Mesendoderm (in vitro differentiated cells): Measurements from ENCODE around the gene CLCNKB.
A peak's percentile ranks its signal among the peaks of the same experiment; 100 is the strongest.

Experiments used
- DNase-seq: peaks from one replicate; pipeline ENCODE4 v3.0.0; 2013
- H2AK5ac ChIP-seq: 2 replicates; pipeline ENCODE4 v1.6.1; 2013; ENCODE audit warnings: low read length, inconsistent platforms
- H2BK120ac ChIP-seq: 2 replicates; pipeline ENCODE4 v1.6.1; 2013; ENCODE audit warnings: low read depth, mild to moderate bottlenecking, low read length, moderate library complexity, mixed read lengths
- H2BK15ac ChIP-seq: replicated peaks from 2 replicates; pipeline ENCODE4 v1.6.1; 2013; ENCODE audit warnings: low read depth, mild to moderate bottlenecking, moderate library complexity
- H2BK5ac ChIP-seq: 2 replicates; pipeline ENCODE4 v1.6.1; 2013; ENCODE audit warnings: low read length, inconsistent platforms
- H3K18ac ChIP-seq: 2 replicates; pipeline ENCODE4 v1.6.1; 2013; ENCODE audit warnings: mild to moderate bottlenecking, low read length, mixed read lengths
- H3K23ac ChIP-seq: one replicate; pipeline ENCODE4 v1.6.1; 2013; ENCODE audit warnings: low read length
- H3K27ac ChIP-seq: 2 replicates; pipeline ENCODE4 v1.5.1; 2013; ENCODE audit warnings: low read depth, mild to moderate bottlenecking, inconsistent platforms, low read length, moderate library complexity
- H3K27me3 ChIP-seq: 2 replicates; pipeline ENCODE4 v1.6.1; 2013; ENCODE audit warnings: low read length, control low read depth, mild to moderate bottlenecking, inconsistent platforms; ENCODE audit not compliant: insufficient read depth, poor library complexity
- H3K36me3 ChIP-seq: 2 replicates; pipeline ENCODE4 v1.6.1; 2013; ENCODE audit warnings: low read length, inconsistent platforms; ENCODE audit not compliant: control insufficient read depth, insufficient read depth
- H3K4ac ChIP-seq: one replicate; pipeline ENCODE4 v1.6.1; 2013; ENCODE audit warnings: low read depth, mild to moderate bottlenecking, low read length, moderate library complexity
- H3K4me1 ChIP-seq: 2 replicates; pipeline ENCODE4 v1.6.1; 2013; ENCODE audit warnings: low read depth, low read length, inconsistent platforms; ENCODE audit not compliant: control insufficient read depth
- H3K4me2 ChIP-seq: 2 replicates; pipeline ENCODE4 v1.6.1; 2013; ENCODE audit warnings: low read length
- H3K4me3 ChIP-seq: 2 replicates; pipeline ENCODE4 v1.5.1; 2013; ENCODE audit warnings: mild to moderate bottlenecking, low read length
- H3K56ac ChIP-seq: one replicate; pipeline ENCODE4 v1.6.1; 2013; ENCODE audit warnings: low read length
- H3K79me1 ChIP-seq: 2 replicates; pipeline ENCODE4 v1.6.1; 2013; ENCODE audit warnings: low read length, inconsistent platforms
- H3K79me2 ChIP-seq: 2 replicates; pipeline ENCODE4 v1.6.1; 2013; ENCODE audit warnings: mild to moderate bottlenecking, low read length; ENCODE audit not compliant: control insufficient read depth, insufficient read depth
- H3K9ac ChIP-seq: 2 replicates; pipeline ENCODE4 v1.6.1; 2013; ENCODE audit warnings: low read length, inconsistent platforms
- H4K5ac ChIP-seq: one replicate; pipeline ENCODE4 v1.6.1; 2013; ENCODE audit warnings: low read length
- H4K8ac ChIP-seq: one replicate; pipeline ENCODE4 v1.6.1; 2013; ENCODE audit warnings: low read depth, mild to moderate bottlenecking, control low read depth, low read length, moderate library complexity
- WGBS: extraction: QIAGEN DNeasy Blood & Tissue Kit; methylation state at CpG from one replicate; pipeline ENCODE4 v1.1.7; 2013; ENCODE audit warnings: low lambda C conversion rate, missing lambda C conversion rate; ENCODE audit not compliant: insufficient coverage; ENCODE audit errors: extremely low coverage; 5-methylcytosine and 5-hydroxymethylcytosine counted together

Gene CLCNKB

DNA sequence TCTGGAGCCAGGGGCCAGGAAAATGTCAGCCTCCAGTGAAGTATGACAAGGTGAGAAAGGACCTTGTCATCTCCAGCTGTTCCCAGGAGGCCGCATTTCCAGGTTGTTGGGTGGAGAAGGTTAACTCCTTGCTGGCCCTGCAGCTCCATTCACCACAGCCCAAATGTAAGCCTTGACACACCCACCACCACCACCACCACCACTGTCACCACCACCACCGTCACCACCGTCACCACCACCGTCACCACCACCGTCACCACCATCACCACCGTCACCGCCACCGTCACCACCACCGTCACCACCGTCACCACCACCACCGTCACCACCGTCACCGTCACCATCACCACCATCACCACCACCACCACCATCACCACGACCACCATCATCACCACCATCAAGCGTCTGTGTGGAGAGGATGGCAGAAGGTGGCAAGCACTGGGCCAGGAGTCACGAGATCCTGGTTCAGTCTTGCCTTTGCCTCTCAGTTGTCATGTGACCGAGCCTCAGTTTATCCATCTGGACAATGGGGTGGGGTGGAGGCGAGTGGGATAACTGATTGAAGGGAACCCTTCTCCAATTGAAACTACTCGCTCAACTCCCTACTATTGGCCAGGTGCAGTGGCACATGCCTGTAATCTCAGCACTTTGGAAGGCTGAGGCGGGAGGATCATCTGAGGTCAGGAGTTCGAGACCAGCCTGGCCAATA is 51.0 kb downstream of the CLCNKB start:
- Histone ChIP-seq H2BK120ac (no peak overlapping the region), H3K36me3 (no peaks in the 10 kb centered on the region), H3K4me2 (no peak overlapping the region), H4K8ac (no peak overlapping the region), H3K4ac (no peak overlapping the region), H3K27ac (no peak overlapping the region), H3K79me1 (no peaks in the 10 kb centered on the region), H3K23ac (no peak overlapping the region), H3K79me2 (no peaks in the 10 kb centered on the region), H2BK5ac (no peak overlapping the region), H2AK5ac (peak overlapping the region; percentile 71), H3K4me3 (no peak overlapping the region), H3K27me3 (no peaks in the 10 kb centered on the region), H4K5ac (no peak overlapping the region), H3K56ac (peak overlapping the region; percentile 1), H3K9ac (no peak overlapping the region), H3K18ac (no peak overlapping the region), H2BK15ac (no peak overlapping the region), H3K4me1 (peaks cover 3% of the 10 kb centered on the region)
- no CpG with 5 or more reads among the region's 21 CpGs for WGBS
- DNase-seq, result no peak

DNA sequence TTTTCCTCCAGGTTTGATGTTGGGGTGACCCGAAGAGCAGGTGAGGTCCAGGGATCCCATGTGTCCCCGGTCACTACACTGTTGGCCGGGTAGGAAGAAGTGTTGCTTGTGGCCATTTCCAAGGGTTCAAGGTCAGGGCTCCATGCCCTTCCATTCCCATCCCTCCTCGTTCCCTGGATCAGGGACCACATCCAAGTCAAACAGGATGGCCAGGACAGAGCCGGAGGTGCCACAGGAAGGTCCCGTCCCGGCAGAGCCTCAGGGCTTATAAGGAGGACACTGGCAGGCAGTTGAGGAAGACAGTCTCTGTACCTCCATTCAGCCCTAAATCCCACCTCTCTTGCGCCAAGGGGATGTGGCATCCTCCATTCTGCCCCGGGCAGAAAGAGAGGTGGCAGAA is 51.9 kb downstream of the CLCNKB start:
- no peaks in the 10 kb centered on the region for H3K79me1 ChIP-seq
- no peak for DNase-seq
- H3K4me1 ChIP-seq, result peaks cover 3% of the 10 kb centered on the region
- no peak overlapping the region for H3K56ac ChIP-seq
- no CpG with 5 or more reads among the region's 9 CpGs for WGBS
- no peaks in the 10 kb centered on the region for H3K27me3 ChIP-seq
- peak overlapping the region; percentile 11 for H2AK5ac ChIP-seq
- no peak overlapping the region for H3K4me2 ChIP-seq
- H2BK120ac ChIP-seq, result no peak overlapping the region
- H2BK15ac ChIP-seq, result no peak overlapping the region
- no peak overlapping the region for H3K9ac ChIP-seq
- H3K18ac ChIP-seq, result no peak overlapping the region
- H4K8ac ChIP-seq, result no peak overlapping the region
- H3K36me3 ChIP-seq, result no peaks in the 10 kb centered on the region
- no peak overlapping the region for H3K27ac ChIP-seq
- no peak overlapping the region for H3K4me3 ChIP-seq
- H3K79me2 ChIP-seq, result no peaks in the 10 kb centered on the region
- H3K4ac ChIP-seq, result no peak overlapping the region
- no peak overlapping the region for H2BK5ac ChIP-seq
- no peak overlapping the region for H3K23ac ChIP-seq
- H4K5ac ChIP-seq, result no peak overlapping the region

DNA sequence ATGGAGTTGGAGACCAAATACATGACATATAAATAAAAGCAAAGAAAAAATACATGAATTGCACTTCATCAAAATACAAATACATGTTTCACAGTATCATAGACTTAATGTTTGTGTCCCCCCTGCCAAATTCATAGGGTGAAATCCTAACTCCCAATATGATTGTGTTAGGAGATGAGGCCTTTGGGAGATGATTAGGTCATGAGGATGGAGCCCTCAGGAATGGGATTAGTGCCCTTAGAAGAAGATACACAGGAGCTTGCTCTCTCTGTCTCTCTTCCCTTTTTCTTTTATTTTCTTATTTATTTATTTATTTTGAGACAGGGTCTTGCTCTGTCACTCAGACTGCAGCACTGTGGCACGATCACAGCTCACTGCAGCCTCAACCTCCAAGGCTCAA is 55.8 kb downstream of the CLCNKB start:
- no CpG with 5 or more reads among the region's 1 CpG for WGBS
- Histone ChIP-seq H3K79me2 (no peaks in the 10 kb centered on the region), H3K27me3 (no peaks in the 10 kb centered on the region), H3K79me1 (no peaks in the 10 kb centered on the region), H3K36me3 (no peaks in the 10 kb centered on the region), H4K8ac (no peak overlapping the region), H3K4me3 (no peak overlapping the region), H2AK5ac (no peak overlapping the region), H3K9ac (no peak overlapping the region), H3K23ac (no peak overlapping the region), H3K18ac (no peak overlapping the region), H3K56ac (no peak overlapping the region), H2BK15ac (no peak overlapping the region), H3K4ac (no peak overlapping the region), H3K4me2 (no peak overlapping the region), H4K5ac (no peak overlapping the region), H3K27ac (no peak overlapping the region), H2BK5ac (no peak overlapping the region), H2BK120ac (no peak overlapping the region), H3K4me1 (no peaks in the 10 kb centered on the region)
- DNase-seq, result no peak

DNA sequence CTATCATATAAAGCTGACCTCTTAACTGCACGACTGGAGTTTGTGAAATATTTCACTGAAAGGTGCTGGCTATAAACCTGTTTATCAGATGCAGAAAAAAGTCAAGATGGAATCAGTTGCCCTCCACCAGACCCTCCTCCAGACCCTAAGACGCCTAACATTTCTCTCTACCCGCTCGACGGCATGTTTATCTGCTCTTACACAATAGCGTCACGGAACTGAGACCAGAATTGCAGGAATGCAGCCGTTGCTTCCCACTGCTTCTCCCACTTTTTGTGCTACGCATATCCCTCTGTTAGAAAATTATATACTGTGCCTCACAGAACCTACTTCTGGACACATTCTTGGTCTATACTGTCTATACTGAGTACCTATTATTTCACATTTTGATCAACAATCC is 58.0 kb downstream of the CLCNKB start:
- Histone ChIP-seq H3K27me3 (no peaks in the 10 kb centered on the region), H4K8ac (no peak overlapping the region), H3K9ac (no peak overlapping the region), H2BK15ac (no peak overlapping the region), H3K4me1 (no peaks in the 10 kb centered on the region), H3K4me3 (no peak overlapping the region), H3K23ac (no peak overlapping the region), H3K79me1 (no peaks in the 10 kb centered on the region), H3K18ac (no peak overlapping the region), H3K4ac (no peak overlapping the region), H2BK120ac (no peak overlapping the region), H3K56ac (no peak overlapping the region), H3K4me2 (no peak overlapping the region), H3K36me3 (no peaks in the 10 kb centered on the region), H3K27ac (no peak overlapping the region), H2AK5ac (no peak overlapping the region), H2BK5ac (no peak overlapping the region), H3K79me2 (no peaks in the 10 kb centered on the region), H4K5ac (no peak overlapping the region)
- no CpG with 5 or more reads among the region's 9 CpGs for WGBS
- no peak for DNase-seq
